HG02981 (cell line): ENCODE measurements around the gene MCF2L2.
"Not testable (repeated sequence)": the region's sequence is repeated elsewhere in the genome, so short reads cannot be mapped to it uniquely, and the experiment has no call there.

ENCODE experiments used
- ATAC-seq: cut with Tn5 transposase; IDR thresholded peaks from one replicate; pipeline ENCODE4 v1.9.1; 2021; ENCODE audit warnings: mild to moderate bottlenecking, moderate library complexity; ENCODE audit not compliant: unreplicated experiment

The MCF2L2 gene

GRCh38 chr3:183249006-183249718 lies 179.3 kb downstream of the MCF2L2 start:
- ATAC-seq = no peak

- ATAC-seq = no peak
These were observed 181.3 kb downstream of the MCF2L2 start for GRCh38 chr3:183247011-183247589.

GRCh38 chr3:183244981-183245476 lies 183.4 kb downstream of the MCF2L2 start:
- no peak for ATAC-seq

- no peak for ATAC-seq
These were observed 184.2 kb downstream of the MCF2L2 start for GRCh38 chr3:183244219-183244618.

- ATAC-seq = no peak
These were observed 186.0 kb downstream of the MCF2L2 start for GRCh38 chr3:183242431-183242830.

DNA sequence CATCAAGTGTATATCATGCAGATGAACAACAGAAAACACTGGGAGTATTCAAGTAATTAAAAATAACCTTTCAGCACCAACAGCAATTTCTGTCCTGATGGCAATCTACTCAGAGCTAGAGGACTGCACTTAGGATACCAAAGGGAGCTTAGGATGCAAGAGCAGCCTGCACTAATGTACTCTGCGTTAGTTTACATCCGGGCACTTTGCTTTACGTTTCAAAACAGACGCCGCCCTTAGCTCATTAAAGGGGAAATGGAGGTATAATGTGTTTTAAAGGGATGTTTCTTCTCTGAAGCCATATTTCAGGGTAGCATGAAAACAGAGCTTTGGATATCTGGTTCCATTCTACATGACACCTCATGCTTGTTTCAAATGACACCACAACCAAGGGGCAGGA lies 189.4 kb downstream of the MCF2L2 start:
- no peak for ATAC-seq

- no peak for ATAC-seq
These were observed 194.5 kb downstream of the MCF2L2 start for GRCh38 chr3:183233966-183234365.

DNA sequence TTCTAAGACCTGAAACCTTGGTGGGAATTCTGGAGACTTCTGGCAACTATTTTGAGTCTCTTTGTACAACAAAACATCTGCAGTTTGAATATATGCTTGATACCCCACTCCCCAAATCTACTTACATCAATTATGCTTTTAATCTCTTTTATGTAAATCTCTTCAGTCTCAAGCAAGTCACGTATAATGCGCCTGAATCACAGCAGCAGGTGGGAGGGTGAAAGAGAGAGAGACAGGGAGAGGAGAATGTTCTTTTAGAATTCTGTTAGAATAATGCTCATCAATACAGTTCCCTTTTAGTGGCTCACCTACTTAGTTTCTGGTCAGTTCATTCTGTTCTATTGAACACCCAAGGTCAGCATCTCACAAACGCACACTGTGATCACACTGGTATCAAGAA lies 197.6 kb downstream of the MCF2L2 start:
- no peak for ATAC-seq

GRCh38 chr3:183230251-183230650 lies 198.2 kb downstream of the MCF2L2 start:
- not testable (repeated sequence) for ATAC-seq

GRCh38 chr3:183229178-183229577 lies 199.2 kb downstream of the MCF2L2 start:
- ATAC-seq = no peak

DNA sequence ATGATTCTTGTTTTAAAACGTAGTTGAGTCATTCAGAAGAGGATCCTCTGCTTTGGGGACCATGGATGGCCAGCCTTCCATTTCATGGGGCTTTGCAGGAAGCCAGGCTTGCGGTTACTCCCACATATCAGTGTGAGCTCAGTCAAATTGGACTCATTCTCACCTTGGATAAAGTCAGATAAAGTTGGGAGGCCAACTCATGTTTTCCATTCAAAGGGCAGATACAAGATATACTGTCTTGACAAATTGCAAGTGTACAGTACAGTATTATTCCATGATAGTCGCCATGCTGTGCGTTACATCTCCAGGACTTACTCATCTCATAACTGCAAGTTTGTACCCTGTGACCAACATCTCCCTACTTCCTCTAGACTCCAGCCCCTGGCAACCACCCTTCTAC lies 200.8 kb downstream of the MCF2L2 start:
- ATAC-seq = no peak

DNA sequence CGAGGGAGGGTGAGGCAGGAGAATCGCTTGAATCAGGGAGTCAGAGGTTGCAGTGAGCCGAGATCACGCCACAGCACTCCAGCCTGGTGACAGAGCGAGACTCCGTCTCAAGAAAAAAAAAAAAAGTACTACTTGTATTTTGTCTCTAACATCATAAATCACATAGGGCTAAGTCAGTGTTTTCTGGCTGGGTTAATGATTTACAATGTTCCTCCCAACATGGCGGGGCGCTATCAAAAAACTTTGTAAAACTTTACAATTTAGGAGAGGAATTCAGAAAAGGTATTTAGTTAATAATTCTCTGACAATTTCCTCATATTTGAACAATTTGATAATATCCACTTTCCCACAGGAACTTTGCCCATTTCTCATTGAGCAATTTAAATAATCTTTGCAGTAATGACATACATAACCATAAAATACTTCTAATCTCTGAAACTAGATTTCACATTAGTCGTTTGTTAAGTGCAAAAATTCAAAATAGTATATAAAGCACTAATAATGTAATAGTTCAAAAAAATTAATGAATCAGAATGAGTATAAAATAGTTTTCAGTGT lies 202.0 kb downstream of the MCF2L2 start:
- no peak for ATAC-seq

- ATAC-seq = no peak
These were observed 204.0 kb downstream of the MCF2L2 start for GRCh38 chr3:183224180-183224970.

GRCh38 chr3:183222631-183223235 lies 205.7 kb downstream of the MCF2L2 start:
- no peak for ATAC-seq

DNA sequence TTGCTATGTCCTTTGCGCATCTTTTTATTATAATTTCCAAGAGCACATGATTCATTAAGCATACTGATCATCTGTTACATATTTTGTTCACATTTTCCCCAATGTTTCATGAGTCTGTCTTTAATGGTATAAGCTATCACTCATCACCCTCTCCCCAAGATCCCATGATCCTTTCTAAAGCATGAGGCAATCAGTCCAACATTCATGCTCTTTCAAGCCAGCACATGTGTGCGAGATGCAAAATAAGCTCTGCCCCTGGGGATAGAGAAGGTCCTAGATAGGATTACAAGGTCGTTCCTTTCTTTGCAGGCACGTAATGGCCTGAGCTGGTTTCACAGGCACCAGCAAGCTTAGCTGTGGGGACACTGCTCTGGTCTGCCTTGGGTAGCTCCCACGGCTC lies 207.6 kb downstream of the MCF2L2 start:
- ATAC-seq = no peak

GRCh38 chr3:183218826-183219225 lies 209.6 kb downstream of the MCF2L2 start:
- no peak for ATAC-seq

- no peak for ATAC-seq
These were observed 210.7 kb downstream of the MCF2L2 start for GRCh38 chr3:183217548-183218332.

DNA sequence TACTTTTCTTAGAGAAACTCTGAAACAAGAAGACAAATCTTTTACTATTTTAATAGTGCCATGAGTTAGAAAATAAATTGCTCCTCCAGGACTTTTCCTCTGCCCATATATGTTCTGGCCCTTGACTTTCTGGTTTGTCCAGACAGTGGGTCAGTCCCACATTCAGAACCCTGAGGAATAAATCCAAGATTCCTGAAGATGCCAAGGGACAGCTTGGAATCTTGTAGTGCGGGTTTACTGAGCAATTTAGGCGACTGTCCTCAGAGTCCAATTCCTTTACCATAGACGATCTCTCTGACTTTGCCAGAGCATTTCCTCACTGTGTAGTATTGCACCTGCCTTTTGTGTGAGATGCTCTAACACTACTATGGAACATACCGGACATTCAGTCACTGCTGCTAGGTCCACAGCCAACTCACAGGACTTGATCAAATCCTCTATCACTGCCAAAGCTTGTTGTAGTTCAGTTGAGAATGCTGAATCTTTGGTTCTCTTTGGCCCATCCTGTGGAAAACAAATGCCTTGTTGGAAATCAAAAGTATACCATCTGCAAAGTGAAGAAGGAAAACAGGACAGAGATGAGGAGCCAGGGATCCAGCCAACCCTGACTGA lies 212.7 kb downstream of the MCF2L2 start:
- ATAC-seq = no peak

GRCh38 chr3:183214277-183214612 lies 214.2 kb downstream of the MCF2L2 start:
- ATAC-seq = no peak
